ENCODE data around the gene PDX1.

PDX1 gene

GRCh38 chr13:27922883-27923612 is 3.2 kb downstream of the PDX1 start:
- no peak for DNase-seq

- DNase-seq = no peak
Observed at GRCh38 chr13:27923794-27924528, 4.2 kb downstream of the PDX1 start.

- DNase-seq = no peak
Observed at GRCh38 chr13:27924529-27925141, 4.8 kb downstream of the PDX1 start.

- DNase-seq = no peak
Observed at GRCh38 chr13:27925220-27925991, 5.6 kb downstream of the PDX1 start.

GRCh38 chr13:27926644-27927434 is 7.0 kb downstream of the PDX1 start:
- DNase-seq = no peak

GRCh38 chr13:27927444-27928352 is 7.9 kb downstream of the PDX1 start:
- DNase-seq = no peak

- no peak for DNase-seq
Observed at GRCh38 chr13:27928353-27928804, 8.6 kb downstream of the PDX1 start.

- no peak for DNase-seq
Observed at GRCh38 chr13:27928805-27929753, 9.3 kb downstream of the PDX1 start.

- DNase-seq = no peak
Observed at GRCh38 chr13:27929868-27930267, 10.1 kb downstream of the PDX1 start.

- DNase-seq = no peak
Observed at GRCh38 chr13:27933118-27933517, 13.3 kb downstream of the PDX1 start.

- no peak for DNase-seq
Observed at GRCh38 chr13:27933580-27934328, 14.0 kb downstream of the PDX1 start.

- no peak for DNase-seq
Observed at GRCh38 chr13:27942972-27943371, 23.2 kb downstream of the PDX1 start.

- DNase-seq = no peak
Observed at GRCh38 chr13:27952876-27953675, 33.3 kb downstream of the PDX1 start.

- DNase-seq = peak; percentile 38
Observed at GRCh38 chr13:27953676-27954405, 34.0 kb downstream of the PDX1 start.

- no peak for DNase-seq
Observed at GRCh38 chr13:27954406-27954851, 34.6 kb downstream of the PDX1 start.

- DNase-seq = no peak
Observed at GRCh38 chr13:27955014-27955591, 35.3 kb downstream of the PDX1 start.

All from CD4-positive, alpha-beta T cell treated with Interleukin-17A for 1 hour (primary cell).